HG03521 (cell line): ENCODE results near the gene SLC19A1.

Source experiments
- ATAC-seq: cut with Tn5 transposase; IDR thresholded peaks from one replicate; pipeline ENCODE4 v1.9.1; 2021; ENCODE audit warnings: mild to moderate bottlenecking, moderate library complexity; ENCODE audit not compliant: unreplicated experiment

SLC19A1 gene

DNA sequence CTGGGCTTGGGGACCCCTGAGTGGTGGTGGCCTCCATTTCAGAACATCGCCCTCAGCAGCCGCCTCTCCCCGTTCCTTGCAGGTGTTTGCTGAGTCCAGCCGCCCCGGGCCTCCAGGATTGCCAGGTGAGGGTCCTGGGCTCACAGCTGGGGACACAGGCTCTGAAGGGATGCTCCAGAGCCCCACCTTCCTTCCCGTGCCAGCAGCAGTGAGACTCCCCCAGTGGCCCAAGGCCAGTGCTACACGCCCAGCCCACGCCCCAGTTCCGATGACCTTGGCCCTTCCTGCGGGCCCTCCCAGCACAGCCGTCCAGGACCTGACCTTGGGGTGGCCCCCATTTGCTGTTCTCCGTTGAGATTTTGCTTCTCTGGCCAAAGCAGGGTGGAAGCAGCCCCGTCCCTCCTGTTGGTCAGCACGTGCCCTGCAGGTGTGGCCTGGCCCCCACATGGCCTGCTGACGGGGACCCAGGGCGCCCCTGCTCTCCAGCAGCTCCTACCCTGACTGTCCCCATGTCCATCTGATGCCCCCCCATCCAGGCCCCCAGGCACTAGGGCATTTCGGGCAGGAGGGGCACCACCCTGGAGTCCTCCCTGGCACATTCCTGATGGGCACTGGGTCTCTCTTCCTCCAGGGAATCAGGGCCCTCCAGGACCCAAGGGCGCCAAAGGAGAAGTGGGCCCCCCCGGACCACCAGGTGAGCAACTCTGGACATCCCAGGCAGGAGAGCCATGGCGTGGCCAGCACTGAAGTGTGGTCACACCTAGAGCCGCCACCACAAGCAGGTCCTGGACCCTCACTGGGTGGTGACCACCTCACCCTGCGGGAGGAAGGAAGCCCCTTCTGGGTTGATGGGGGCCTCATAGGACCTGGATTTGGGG is 45.0 kb downstream of the SLC19A1 start:
- no peak for ATAC-seq

DNA sequence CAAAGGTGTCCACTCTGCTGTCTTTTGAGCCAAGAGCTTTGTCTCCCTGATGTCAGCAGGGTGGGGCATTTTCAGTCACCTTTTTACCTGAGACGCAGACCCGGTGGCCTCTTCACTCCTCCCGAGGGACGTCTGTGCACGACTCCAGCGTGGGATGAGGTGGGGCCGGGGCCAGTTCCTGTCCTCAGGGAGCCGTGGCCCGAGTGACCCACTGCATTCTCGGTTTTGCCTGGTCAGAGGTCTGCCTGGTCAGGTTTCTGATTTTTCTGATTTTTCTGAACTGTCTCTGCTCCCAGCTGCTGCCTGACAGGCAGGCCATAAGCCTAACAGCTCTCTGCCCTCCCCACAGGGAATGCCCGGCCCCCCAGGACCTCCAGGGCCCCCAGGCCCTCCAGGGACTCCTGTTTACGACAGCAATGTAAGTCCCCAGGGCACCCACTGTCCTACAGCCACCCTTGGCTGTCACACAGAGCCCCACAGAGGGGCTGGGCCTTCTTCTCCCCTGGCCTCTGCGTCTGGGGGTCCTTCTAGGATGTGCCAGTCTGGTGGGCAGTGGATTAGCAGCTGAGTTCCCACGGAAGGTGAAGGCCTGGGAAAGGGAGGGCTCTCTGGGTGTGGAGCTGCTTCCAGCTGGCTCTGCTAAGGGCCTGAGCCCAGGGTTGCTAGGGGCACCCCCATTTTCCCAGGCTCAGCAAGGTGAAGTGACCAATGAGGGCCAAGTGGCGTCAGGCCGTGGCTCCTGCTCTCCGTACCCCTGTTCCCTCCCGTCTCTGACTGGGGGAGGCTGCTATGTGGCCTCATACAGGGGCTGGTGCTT is 45.9 kb downstream of the SLC19A1 start:
- ATAC-seq, result no peak

DNA sequence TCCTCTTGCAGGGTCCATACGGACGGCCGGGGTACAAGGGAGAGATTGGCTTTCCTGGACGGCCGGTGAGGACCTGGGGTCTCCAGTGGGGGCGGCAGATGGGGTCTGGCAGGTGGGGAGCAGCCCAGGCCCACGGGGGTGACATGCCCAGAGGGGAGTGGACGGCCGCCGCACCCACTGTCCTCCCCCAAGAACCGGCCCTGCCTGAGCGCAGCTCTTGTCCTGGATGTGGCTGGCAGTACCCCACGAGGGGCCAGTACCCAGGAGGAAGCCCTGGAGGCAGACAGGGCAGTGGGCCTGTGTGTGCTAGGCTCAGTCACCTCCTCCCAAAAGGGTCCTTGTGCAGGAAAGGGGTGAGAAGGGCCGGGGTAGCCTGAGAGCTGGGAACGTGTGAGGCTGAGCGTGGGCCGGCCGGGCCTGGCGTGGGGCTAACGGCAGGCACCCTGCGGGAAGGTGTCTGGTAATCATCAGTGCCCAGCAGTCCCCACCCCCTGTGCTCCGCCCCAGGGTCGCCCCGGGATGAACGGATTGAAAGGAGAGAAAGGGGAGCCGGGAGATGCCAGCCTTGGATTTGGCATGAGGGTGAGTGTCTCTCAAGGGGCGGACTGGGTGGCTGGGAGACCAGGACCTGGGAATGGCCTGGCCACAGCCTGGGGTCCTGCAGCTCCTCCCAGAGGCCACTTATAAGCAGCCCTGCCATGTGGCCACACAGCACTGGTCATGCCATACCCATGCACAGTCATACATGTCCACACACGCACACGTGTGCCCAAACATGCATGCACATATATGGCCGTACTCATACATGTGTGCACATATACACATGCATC is 47.2 kb downstream of the SLC19A1 start:
- no peak for ATAC-seq

DNA sequence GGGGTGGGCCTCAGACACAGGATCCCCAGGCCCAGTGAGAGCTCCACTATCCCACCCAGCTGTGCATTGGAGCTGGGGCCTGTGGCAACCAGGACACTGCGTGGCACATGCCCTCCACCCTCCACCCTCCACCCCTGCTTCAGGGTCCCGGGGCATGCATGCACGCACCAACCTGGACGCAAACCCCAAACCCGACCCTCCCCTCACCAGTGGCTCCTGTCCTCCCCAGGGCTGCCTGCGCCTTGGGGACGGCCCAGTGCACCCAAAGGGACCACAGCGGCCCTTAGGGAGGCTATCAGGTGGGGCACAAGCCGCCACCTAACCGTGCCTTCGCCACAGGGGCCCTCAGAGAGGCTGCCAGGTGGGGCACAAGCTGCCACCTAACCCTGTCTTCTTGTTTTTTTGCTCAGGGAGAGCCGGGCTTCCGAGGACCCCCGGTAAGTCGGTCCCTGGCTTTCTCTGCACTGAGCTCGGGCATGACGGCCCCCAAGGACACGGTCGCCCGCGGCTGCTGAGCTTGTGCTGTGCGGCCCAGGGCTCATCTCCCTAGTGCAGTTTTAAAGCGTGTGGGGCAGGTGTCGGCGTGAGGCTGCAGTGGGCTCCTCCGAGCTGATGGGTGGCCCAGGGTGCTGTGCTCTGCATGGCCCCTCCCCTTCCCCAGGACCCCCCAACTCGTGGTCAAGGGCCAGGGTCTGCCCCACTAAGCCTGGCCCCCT is 47.9 kb downstream of the SLC19A1 start:
- ATAC-seq, result no peak

DNA sequence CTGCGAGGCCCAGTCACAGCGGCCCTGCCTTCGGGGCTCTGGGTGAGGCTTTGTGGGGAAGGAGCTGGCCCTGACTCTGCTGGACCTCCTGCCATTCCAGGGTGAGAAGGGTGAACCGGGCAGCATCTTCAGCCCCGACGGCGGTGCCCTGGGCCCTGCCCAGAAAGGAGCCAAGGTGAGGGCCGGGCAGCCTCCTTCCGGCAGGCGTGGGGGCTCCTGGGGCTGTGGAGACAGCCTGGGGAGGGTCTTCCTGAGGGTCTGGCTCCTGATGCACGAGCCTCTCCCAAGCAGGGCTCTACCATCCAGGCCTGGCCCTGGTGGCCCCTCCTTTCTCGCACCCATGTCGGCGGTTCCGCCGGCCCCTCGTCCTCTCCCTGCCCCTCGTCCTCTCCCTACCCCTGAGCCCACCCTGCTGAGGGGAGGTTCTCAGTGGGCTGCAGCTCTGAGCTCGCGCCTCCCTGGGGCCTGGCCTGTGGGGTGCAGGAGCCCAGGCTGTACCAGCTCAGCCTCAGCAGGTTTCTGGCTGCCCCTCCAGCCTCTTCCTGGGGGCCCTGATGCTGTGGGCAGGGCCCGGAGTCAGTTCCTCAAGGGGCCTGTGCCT is 48.7 kb downstream of the SLC19A1 start:
- no peak for ATAC-seq

DNA sequence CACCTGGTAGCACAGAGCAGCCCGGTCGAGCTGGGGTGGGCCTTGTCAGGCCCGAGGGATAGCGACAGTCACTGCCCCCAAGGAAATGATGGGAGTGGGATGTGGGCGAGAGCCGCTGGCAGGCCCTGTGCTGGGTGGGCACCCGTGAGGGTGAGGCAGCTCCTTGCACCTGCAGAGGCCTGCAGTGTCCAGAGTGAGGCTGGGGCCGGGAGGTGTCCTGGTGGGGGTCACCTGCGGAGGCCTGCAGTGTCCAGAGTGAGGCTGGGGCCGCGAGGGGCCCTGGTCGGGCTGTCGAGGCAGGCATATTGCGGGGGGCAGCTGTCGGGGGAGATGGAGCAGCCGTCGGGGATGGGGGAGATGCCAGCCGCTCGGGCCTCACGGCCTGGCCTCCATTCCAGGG is 49.5 kb downstream of the SLC19A1 start:
- ATAC-seq, result no peak

DNA sequence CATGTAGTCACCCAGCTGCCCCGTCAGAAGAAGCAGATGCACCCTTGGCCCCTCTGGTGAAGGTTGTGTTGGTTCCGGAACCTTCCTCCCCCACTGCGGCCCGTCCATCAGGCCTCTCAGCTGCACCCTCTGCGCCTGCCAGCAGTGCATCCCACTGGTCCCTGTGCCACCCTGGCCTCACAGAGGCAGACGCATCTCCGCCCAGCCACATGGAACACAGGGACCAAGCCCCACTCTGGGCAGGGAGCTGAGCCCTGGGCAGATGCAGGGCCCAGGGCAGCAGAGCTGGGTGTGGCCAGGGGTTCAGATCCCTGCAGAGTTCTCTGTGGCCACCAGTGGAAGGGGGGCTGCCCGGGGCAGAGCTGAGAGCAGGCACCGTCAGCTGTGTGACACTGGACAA is 50.6 kb downstream of the SLC19A1 start:
- ATAC-seq, result no peak

DNA sequence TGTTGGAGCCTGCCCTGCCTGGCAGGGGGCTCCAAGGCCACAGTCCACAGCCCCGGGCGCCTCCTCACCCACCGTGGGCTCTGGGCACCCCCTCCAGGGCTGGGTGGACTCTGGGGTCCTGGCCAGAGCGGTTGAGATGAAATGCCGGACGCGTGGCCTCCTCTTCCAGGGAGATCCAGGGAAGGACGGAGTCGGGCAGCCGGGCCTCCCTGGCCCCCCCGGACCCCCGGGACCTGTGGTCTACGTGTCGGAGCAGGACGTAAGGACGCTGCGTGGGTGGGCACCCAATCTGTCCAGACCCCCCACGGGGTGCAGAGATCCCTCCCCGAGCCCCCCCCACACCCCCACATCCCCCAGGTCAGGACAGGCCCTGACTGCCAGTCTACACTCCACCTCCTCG is 51.2 kb downstream of the SLC19A1 start:
- ATAC-seq, result no peak

DNA sequence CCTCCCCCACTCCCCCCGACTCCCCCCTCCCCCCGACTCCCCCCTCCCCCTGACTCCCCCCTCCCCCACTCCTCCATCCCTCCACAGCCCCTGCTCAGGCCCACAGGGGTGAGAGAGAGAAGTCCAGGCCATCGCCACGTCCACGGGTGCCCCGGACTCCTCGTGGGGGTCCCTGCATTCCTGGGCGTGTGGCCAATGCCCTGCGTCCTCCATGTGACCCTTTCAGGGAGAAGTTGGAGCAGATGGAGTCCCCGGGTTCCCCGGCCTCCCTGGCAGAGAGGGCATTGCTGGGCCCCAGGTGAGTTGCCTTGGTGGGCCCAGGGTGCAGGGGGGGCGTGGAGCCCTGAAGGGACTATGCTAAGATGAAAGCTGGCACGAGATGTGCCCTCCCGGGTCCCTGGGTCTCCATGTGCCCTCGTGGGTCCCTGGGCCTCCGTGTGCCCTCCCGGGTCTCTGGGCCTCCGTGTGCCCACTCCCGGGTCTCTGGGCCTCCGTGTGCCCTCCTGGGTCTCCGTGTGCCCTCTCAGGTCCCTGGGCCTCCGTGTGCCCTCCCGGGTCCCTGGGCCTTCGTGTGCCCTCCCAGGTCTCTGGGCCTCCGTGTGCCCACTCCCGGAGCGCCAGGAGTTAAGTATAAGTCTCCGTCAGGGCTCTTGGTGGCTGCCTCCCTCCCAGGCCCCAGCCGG is 52.0 kb downstream of the SLC19A1 start:
- ATAC-seq, result no peak

DNA sequence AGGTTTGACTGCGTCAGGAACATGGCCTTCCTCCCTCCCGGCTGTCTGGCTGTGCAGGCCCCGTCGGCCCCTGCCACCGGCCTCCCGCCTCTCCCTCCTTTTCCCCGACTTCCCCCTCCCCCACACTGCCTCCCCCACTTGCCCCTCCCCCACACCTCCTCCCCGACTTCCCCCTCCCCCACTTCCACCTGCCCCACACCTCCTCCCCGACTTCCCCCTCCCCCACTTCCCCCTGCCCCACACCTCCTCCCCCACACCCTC is 52.6 kb downstream of the SLC19A1 start:
- ATAC-seq, result no peak

DNA sequence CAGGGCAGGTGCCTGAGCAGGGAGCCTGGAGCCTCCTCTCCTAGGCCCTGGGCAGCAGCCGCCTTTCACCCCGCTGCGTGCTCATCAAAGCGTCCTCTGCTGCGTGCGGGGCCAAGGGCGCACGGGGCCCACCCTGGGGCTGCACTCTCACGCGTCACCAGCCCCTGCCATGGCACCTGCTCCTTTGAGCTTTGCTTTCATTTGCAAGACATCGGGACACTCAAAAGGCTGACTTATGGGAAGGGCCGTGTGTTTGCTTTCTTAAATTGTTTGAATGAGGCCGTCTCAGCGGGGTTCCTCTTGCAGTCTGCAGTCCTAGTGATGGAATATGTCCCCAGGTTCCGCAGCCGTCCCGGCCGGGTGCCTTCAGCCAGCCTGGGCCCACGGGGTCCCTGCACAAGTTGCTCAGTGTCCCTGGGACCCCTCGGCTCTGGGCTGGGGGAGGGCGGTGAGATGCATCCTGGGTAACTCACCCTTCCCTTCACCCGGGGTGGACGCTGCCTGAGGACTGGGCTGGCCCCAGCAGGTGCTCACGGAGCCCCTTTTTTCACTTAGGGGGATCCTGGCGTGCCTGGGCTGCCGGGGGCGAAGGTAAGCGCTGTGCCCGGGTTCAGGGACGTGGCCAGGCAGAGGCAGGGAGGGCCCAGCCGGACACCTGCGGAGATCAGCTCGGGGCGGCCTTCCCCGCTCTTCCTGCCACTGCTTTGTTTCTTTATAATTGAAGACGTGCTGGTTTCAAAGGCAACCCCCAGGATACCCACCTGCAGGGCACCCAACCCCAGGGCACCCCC is 53.1 kb downstream of the SLC19A1 start:
- ATAC-seq, result no peak

DNA sequence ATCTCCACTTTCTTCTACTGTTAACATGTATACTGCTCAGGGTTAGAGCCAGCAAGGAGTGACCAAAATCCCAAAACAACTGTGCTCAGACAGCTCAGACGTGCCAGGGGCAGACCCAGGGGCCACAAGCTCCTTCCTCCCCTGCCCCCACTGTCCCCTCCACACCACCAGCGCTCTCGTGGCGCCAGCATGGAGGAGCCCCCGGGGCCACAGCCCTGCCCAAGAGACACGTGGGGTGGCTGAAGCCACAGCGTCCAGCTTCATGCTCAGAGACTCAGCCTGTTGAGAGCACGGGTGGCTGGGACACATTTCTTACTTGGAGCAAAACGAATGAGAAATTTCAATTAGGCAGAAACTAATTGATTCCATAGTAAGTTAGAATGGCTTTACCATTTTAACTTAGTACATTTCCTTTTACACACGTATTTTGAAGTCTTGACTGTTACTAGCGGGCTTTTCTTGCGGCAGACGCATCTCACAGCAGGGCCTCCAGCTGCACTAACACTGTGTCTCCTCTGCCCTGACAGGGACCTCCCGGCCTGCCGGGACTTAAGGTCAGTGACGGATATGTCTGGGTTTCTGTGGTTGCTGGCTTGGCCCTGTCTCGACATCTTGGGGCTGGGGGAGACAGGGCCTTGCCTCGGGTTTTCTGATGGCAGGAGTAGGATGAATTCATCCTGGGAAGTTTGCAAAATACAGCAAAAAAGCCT is 54.2 kb downstream of the SLC19A1 start:
- no peak for ATAC-seq

DNA sequence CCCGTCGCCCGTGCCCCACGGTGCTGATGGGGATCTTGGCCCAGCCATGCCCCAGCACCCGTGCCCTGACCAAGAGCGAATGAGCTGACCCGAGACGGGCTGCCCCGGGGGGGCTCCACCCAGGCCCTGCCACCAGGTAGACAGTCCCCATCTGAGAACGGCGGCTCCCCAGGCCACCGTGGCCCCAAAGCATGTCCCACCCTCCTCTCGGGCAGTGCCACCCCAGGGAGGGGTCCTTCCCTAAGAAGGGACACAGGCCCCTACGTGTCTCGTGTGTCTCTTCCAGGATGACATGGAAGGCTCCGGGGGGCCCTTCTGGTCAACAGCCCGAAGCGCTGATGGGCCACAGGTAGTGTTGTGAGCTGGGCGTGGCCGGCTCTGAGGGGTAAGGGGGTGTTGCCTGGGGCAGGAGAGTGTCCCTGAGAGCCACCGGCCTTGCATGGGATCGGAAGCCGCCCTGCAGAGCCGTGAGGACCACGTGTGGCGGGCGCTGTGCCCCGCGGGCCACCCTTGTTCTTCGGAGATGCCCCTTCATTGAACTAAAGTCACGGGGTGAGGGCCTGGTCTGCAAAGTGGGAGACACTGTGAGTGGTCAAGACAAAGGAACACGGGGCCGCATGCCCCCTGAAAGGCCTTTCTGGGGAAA is 55.0 kb downstream of the SLC19A1 start:
- no peak for ATAC-seq

DNA sequence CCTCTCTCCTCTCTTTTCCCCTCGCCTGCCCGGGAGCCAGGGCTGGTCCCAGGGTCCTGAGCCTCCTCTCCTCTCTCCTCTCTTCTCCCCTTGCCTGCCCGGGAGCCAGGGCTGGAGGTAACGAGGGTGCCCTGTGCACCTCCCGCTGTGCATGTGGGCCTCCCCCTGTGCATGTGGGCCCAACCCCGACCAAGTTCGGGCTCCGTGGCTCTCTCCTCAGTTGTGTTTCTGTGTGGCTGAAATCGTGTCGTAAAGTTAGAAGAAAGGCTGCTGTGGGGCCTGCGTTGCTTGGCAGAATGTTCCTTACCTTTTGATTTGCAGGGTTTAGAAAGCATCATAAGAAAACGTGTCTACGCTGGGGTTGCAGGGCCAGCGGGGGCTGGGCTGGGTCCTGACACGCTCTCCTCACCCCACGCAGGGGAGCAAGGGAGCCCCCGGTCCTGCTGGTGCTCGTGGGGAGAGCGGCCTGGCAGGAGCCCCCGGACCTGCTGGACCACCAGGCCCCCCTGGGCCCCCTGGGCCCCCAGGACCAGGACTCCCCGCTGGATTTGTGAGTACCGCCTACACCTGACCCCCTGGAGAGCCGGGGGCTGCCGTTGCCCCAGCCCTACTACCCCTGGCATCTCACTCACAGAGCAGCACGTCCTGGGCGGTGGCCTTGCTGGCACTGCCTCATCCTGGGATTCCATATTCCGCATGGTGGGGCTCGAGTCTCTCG is 55.6 kb downstream of the SLC19A1 start:
- no peak for ATAC-seq

DNA sequence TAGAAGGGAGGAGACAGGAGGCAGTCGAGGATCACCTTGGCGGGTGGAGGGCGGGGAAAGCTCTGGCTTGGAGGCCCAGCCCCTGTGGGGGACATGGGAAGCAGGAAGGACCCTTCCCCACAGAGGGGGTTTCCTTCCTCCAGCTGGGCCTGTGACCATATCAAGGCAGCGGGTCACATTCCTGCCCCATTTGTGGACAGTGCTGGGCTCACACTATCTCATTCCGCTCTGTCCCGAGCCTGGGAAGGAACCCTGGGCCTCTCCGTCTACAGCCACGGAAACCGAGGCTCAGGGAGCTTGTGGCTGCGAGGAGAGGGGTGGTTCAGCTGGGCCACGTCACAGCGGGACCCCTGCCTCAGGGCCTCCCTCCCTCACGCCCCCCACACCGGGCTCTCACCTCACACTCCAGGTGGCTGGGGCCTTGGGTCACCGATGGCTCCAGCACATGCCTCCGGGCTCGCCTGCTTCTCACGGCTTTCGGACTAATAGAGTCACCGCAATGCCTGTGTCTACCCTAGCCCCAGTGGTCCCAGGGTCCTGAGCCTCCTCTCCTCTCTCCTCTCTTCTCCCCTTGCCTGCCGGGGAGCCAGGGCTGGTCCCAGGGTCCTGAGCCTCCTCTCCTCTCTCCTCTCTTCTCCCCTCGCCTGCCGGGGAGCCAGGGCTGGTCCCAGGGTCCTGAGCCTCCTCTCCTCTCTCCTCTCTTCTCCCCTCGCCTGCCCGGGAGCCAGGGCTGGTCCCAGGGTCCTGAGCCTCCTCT is 56.4 kb downstream of the SLC19A1 start:
- no peak for ATAC-seq

DNA sequence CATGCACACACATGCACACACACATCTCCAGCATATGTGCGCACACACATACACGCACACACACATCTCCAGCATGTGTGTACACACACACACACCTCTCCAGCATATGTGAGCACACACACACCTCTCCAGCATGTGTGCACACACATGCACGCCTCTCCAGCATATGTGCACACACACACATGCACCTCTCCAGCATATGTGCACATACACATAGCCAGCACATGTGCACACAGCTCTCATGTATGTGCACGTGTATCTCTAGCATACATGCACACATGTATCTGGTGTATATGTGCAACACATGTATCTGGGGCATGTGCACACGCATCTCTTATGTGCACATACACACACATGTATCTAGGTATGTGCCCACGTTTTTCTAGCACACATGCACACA is 57.9 kb downstream of the SLC19A1 start:
- no peak for ATAC-seq
